HG02678 (cell line): ENCODE measurements around the gene LAMTOR5.
"Not testable (repeated sequence)": the region's sequence is repeated elsewhere in the genome, so short reads cannot be mapped to it uniquely, and the experiment has no call there.

Source experiments
- ATAC-seq: cut with Tn5 transposase; IDR thresholded peaks from one replicate; pipeline ENCODE4 v1.9.1; 2021; ENCODE audit warnings: mild to moderate bottlenecking, moderate library complexity; ENCODE audit not compliant: unreplicated experiment

Gene LAMTOR5

DNA sequence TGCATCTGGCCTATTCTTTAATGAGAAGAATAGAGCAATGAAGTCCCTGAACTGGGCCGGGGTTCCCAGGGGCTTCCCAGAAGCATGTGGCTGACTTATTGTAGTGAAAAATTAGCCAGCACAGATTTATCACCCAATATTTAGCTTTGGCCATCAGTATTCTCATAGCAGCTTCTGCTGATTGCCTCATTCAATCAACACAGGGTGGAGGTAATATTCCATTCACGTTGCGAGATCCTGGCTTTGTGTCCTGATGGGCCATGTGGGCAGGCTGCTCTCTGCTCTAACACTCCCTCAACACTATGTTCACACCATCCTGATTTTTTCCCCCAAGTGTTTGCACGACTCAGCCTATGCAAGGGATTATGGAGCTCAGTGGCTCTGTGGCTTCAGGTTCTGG lies 21.5 kb upstream of the LAMTOR5 start:
- ATAC-seq, result no peak

GRCh38 chr1:110426854-110427253 lies 19.4 kb upstream of the LAMTOR5 start:
- ATAC-seq, result no peak

DNA sequence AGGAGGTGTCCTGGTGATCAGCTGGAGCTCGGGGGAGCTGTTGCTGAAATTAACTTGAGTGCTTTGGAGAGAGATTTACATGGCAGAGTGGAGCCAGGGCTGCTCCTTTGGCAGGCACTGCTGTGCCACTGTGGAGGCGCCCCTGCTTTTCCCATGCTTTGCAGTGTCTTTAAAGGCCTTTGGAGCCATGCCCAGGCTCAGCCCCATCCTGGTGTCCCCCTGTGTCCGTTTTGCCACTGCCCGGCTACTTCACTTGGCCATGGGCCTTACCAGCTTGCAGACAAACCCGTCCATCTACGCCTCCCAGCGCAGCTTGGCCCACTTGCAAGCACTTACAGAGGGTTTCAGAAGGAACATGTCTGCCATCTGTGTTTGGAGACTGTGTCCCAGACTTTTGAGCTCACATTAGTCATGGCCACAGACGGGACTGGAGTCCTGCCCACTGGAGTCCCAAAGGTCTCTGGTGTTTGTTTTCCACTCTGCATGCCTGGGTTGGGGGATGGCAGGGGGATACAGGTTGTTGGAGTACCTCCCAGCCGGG lies 18.2 kb upstream of the LAMTOR5 start:
- ATAC-seq, result no peak

- ATAC-seq, result no peak
Measured at GRCh38 chr1:110424699-110425611, 17.5 kb upstream of the LAMTOR5 start.

- no peak for ATAC-seq
Measured at GRCh38 chr1:110420874-110421793, 13.6 kb upstream of the LAMTOR5 start.

- no peak for ATAC-seq
Measured at GRCh38 chr1:110420023-110420662, 12.6 kb upstream of the LAMTOR5 start.

DNA sequence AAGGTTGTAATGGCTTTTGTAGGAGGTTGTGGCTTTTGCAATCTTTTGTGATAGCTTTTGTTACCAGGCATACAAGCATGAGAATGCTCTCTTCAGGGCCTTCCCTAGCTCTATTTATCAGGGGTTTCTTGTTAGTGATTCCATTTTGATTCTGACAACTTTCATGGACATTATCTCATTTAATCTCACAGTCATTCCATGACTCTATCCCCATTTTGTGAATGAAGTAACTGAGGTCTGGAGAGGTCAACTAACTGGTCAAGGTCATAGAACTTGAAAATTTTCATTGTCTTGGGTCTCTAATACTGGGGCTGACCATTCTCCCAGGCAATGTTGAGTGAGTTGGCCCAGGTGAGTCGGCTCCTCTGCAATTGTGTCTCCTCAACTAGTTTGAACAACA lies 11.2 kb upstream of the LAMTOR5 start:
- ATAC-seq, result no peak

GRCh38 chr1:110413045-110413444 lies 5.6 kb upstream of the LAMTOR5 start:
- ATAC-seq, result not testable (repeated sequence)

- ATAC-seq, result peak; percentile 62
Measured at GRCh38 chr1:110412576-110412975, 5.1 kb upstream of the LAMTOR5 start.

DNA sequence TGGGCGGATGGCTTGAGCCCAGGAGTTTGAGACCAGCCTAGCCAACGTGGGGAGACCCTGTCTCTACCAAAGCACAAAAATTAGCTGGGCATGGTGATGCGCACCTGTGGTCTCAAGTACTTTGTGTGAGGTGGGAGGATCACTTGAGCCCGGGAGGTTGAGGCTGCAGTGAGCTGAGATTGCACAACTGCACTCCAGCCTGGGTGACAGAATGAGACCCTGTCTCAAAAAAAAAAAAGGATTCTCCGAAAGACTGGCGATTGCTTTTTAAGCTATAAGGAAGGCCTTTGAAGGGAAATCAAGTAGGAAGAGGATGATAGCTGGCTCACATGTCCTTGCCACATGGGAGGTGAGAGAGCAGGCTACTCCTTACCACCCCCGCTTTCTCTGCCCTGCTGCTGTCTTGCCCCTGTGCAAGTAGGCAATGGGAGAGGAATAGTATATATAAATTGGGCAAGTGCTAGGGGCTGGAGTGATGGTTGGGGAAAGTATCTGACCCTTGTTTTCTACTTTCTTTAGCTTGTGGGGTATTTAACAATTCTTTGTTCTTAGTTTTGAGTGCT lies 3.8 kb upstream of the LAMTOR5 start:
- ATAC-seq, result no peak

- no peak for ATAC-seq
Measured at GRCh38 chr1:110409316-110409715, 1.8 kb upstream of the LAMTOR5 start.

GRCh38 chr1:110408488-110408887 lies 994 bp upstream of the LAMTOR5 start:
- ATAC-seq, result no peak

DNA sequence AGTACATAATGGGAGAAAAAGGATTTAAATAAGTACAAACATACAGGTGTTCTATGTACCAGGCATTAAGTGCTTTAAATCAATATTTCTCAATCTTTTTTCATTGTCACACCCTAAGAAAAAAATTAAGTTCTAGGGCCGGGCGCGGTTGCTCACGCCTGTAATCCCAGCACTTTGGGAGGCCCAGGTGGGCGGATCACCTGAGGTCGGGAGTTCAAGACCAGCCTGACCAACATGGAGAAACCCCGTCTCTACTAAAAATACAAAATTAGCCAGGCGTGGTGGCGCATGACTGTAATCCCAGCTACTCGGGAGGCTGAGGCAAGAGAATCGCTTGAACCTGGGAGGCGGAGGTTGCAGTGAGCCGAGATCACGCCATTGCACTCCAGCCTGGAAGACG lies 1.1 kb downstream of the LAMTOR5 start:
- ATAC-seq, result not testable (repeated sequence)

GRCh38 chr1:110404401-110404800 lies 3.1 kb downstream of the LAMTOR5 start:
- ATAC-seq, result no peak

- ATAC-seq, result no peak
Measured at GRCh38 chr1:110403805-110404204, 3.7 kb downstream of the LAMTOR5 start.

GRCh38 chr1:110396259-110396958 lies 11.1 kb downstream of the LAMTOR5 start:
- not testable (repeated sequence) for ATAC-seq

DNA sequence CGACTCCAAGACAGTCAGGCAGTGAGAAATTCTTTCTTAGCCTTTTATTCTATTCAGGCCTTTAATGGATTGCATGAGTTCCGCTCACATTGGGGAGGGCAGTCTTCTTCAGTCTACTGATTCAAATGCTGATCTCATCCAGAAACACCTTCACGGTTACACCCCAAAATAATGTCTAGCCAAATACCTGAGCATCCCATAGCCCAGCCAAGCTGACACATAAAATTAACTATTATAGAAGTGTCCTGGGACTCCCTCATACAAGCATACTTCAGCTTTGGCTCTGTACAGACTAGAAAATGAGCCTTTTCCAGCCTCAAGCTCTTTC lies 13.0 kb downstream of the LAMTOR5 start:
- ATAC-seq, result no peak

DNA sequence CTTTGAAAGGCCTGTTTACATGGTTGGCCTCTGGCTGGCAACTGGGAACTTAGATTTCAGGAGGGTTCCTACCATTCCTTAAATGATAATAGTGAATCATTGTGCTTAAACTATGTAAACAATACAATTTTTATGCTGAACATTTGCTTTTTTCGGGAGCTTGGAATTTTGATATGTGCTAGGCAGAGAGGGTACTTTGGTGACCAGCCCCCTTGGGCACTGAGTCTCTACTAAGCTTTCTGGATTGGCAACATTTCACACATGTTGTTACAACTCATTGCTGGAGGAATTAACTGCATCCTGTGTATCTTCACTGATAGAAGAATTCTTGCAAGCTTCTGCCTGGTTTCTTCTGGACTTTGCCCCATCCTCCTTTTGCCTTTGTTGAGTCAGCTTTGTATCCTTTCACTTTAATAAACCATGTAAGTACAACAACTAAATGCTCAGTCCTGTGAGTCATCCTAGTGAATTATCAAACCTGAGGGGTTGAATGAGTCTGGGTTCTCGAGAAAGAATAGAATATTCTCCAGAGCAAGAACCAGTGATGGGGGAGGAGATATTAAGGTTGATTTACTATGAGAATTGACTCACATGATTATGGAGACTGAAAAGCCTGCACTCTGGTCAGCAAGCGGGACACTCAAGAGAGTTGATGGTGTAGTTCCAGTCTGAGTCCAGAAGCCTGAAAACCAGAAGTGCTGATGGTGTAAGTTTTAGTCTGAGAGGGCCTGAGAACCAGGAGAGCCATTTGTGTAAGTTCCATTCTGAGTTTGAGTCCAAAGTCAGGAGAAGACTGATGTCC lies 13.6 kb downstream of the LAMTOR5 start:
- ATAC-seq, result no peak

GRCh38 chr1:110393286-110393685 lies 14.2 kb downstream of the LAMTOR5 start:
- no peak for ATAC-seq
